Right atrium auricular region (tissue), 2 donors: Measurements from ENCODE around the gene SLMAP. TPM values are rescaled to one million over a fixed set of nuclear protein-coding genes. Genes with fewer than 3 reads are reported as not detected.

Experiments used
- DNase-seq: peaks from one replicate; pipeline ENCODE4 v3.0.0-alpha.2; 2019; ENCODE audit warnings: low spot score
- H3K27ac ChIP-seq, 2 donors: fragments of 200-600 bp; sonication (generic); 1 replicate in 1 of 2; 2 replicates in 1 of 2; pipeline ENCODE4 v1.5.1; 2016 to 2019
- H3K27me3 ChIP-seq, 2 donors: fragments of 200-600 bp; sonication (generic); one replicate each; pipeline versions ENCODE4 v1.5.1 to v1.6.0; 2017 to 2019
- H3K36me3 ChIP-seq: fragments of 200-600 bp; sonication (generic); one replicate; pipeline ENCODE4 v1.5.1; 2016
- H3K4me1 ChIP-seq, 2 donors: fragments of 200-600 bp; sonication (generic); one replicate each; pipeline versions ENCODE4 v1.5.1 to v1.6.0; 2017 to 2019
- H3K4me3 ChIP-seq, 2 donors: fragments of 200-600 bp; sonication (generic); 1 replicate in 1 of 2; 2 replicates in 1 of 2; pipeline ENCODE4 v1.5.1; 2017 to 2019; ENCODE audit warnings: mild to moderate bottlenecking in 1 of 2, moderate library complexity in 1 of 2
- H3K9me3 ChIP-seq, 2 donors: fragments of 200-600 bp; sonication (generic); one replicate each; pipeline ENCODE4 v1.5.1; 2019
- total RNA-seq, 2 donors: library from RNA; depleted of rRNA; stranded (reverse); fragments of >200 nt; gene quantifications; one replicate each; pipeline ENCODE4 v1.1.0, GENCODE V29; 2016
- TF ChIP-seq, protein P1 (sequence below), 2 donors: fragments of 200-600 bp; sonication (generic); IDR thresholded peaks; one replicate each; pipeline ENCODE4 v1.5.1; 2019; ENCODE audit warnings: antibody characterized with exemption in 2 of 2

The SLMAP gene
- total RNA-seq, 2 donors from 2014 or later = 220 to 256 TPM

DNA sequence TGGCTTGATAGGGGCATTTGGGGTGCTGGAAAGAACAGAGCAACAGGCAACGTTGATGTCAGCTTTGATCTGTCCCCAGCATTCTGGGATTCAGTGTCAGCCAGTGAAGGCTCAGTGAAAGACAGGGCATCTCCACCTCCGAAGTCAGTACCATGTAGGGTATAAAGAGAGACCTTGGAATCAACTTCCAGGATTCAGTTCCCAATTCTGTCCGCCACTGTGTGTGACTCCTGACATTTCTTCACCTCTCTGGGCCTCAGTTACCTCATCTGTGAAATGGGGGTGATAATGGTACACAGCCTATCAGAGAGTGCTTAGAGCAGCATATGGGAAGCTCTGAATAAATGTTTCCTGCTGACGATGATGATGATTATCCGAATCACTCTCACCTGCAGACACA lies 196.5 kb downstream of the SLMAP start:
- Histone ChIP-seq H3K4me3 (no peak overlapping the region), H3K9me3 (no peaks in the 10 kb centered on the region), H3K36me3 (no peaks in the 10 kb centered on the region), H3K4me1 (peaks cover 0 to 36% of the 10 kb centered on the region in 2 donors), H3K27me3 (no peaks in the 10 kb centered on the region), H3K27ac (peak overlapping the region; percentile 90 to 97)
- no peak for DNase-seq
- TF ChIP-seq, protein P1, sequence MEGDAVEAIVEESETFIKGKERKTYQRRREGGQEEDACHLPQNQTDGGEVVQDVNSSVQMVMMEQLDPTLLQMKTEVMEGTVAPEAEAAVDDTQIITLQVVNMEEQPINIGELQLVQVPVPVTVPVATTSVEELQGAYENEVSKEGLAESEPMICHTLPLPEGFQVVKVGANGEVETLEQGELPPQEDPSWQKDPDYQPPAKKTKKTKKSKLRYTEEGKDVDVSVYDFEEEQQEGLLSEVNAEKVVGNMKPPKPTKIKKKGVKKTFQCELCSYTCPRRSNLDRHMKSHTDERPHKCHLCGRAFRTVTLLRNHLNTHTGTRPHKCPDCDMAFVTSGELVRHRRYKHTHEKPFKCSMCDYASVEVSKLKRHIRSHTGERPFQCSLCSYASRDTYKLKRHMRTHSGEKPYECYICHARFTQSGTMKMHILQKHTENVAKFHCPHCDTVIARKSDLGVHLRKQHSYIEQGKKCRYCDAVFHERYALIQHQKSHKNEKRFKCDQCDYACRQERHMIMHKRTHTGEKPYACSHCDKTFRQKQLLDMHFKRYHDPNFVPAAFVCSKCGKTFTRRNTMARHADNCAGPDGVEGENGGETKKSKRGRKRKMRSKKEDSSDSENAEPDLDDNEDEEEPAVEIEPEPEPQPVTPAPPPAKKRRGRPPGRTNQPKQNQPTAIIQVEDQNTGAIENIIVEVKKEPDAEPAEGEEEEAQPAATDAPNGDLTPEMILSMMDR (IDR thresholded peaks at IDR 0.05) = no peak

DNA sequence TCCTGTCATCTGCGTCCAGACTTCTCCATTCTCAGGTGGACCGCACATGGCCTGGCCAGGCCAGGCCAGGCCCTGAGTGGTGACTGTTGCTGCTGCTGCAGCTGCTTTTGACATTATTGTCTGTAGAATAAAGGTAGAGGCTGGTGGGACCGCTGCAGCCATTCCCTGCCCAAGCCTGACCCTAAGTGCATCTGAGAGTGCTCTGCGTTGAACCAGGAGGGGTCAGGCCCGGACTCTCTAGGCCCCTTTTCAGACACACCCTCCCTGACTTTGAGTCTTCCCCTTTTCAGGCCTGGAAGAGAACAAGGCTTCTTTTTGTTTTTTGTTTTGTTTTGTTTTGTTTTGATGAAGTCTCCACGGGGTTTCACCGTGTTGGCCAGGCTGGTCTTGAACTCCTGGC lies 197.5 kb downstream of the SLMAP start:
- DNase-seq = no peak
- Histone ChIP-seq H3K4me3 (no peak overlapping the region), H3K36me3 (no peaks in the 10 kb centered on the region), H3K27me3 (no peaks in the 10 kb centered on the region), H3K4me1 (peaks cover 0 to 38% of the 10 kb centered on the region in 2 donors), H3K9me3 (no peaks in the 10 kb centered on the region), H3K27ac (peak overlapping the region; percentile 90 to 97)
- TF ChIP-seq, protein P1 (IDR thresholded peaks at IDR 0.05) = no peak

GRCh38 chr3:57956119-57956832 lies 200.2 kb downstream of the SLMAP start:
- Histone ChIP-seq H3K36me3 (no peaks in the 10 kb centered on the region), H3K27ac (peak overlapping the region in 1 of 2 donors; percentile 26), H3K4me3 (no peak overlapping the region), H3K27me3 (no peaks in the 10 kb centered on the region), H3K4me1 (peaks cover 0 to 40% of the 10 kb centered on the region in 2 donors), H3K9me3 (no peaks in the 10 kb centered on the region)
- TF ChIP-seq, protein P1 (IDR thresholded peaks at IDR 0.05) = no peak
- DNase-seq = no peak

GRCh38 chr3:57956833-57957174 lies 200.7 kb downstream of the SLMAP start:
- H3K27me3 ChIP-seq = no peaks in the 10 kb centered on the region
- peaks cover 0 to 35% of the 10 kb centered on the region in 2 donors for H3K4me1 ChIP-seq
- TF ChIP-seq, protein P1 (IDR thresholded peaks at IDR 0.05) = no peak
- no peak for DNase-seq
- H3K36me3 ChIP-seq = no peaks in the 10 kb centered on the region
- no peaks in the 10 kb centered on the region for H3K9me3 ChIP-seq
- H3K4me3 ChIP-seq = no peak overlapping the region
- H3K27ac ChIP-seq = peak overlapping the region in 1 of 2 donors; percentile 26

- H3K4me3 ChIP-seq = no peak overlapping the region
- TF ChIP-seq, protein P1 (IDR thresholded peaks at IDR 0.05) = no peak
- H3K9me3 ChIP-seq = no peaks in the 10 kb centered on the region
- no peaks in the 10 kb centered on the region for H3K36me3 ChIP-seq
- no peak overlapping the region for H3K27ac ChIP-seq
- no peak for DNase-seq
- no peaks in the 10 kb centered on the region for H3K27me3 ChIP-seq
- peaks cover 0 to 24% of the 10 kb centered on the region in 2 donors for H3K4me1 ChIP-seq
Observed at GRCh38 chr3:57957824-57958223, 201.7 kb downstream of the SLMAP start.
